ENCODE measurements around the gene LCOR.

The LCOR gene

DNA sequence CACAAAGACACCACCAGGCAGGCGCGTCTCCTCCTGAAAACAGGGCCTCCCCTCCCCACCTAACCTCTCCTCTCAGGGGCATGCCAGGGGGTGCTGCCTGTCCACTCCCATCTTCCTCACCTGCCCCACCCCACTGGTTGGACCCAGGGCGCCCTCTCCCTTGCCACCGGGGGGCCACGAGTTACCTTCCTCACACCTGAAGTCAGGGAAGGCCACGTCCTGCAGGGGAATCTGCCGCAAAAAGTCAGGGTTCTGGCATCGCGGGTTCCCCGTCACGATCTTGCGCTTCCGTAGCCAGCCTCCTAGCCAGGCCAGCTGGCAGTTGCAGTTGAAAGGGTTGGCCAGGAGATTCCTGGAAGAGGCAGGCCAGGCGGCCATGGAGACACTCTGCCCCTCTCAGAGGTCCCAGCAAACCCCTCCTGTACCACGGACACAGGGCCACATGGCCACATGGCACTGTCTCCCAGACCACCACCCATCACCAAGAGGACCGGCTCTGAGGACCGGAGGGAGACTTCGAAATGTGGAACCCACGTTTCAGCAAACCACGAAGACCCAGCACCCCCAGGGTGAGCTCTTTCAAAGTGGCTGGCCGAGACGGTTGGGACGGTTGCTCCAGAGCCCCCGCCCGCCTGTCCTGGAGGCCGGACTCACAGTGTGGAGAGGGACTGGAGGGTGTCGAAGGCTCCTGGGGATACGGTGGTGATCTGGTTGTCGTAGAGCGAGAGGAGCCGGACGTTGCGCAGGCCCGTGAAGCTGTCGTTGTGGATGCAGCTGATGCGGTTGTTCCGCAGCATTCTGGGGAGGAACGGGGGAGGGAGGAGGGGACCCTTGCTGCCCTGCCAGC is 210.8 kb downstream of the LCOR start:
- Mint-ChIP-seq H3K27ac (no peak overlapping the region), H3K9me3 (no peaks in the 10 kb centered on the region), H3K4me3 (no peak overlapping the region), H3K36me3 (no peaks in the 10 kb centered on the region), H3K4me1 (peaks cover 3 to 4% of the 10 kb centered on the region in 2 donors), H3K27me3 (peaks cover 4 to 9% of the 10 kb centered on the region in 2 donors)
- ATAC-seq (replicated peaks) = no peak
- DNase-seq = no peak

DNA sequence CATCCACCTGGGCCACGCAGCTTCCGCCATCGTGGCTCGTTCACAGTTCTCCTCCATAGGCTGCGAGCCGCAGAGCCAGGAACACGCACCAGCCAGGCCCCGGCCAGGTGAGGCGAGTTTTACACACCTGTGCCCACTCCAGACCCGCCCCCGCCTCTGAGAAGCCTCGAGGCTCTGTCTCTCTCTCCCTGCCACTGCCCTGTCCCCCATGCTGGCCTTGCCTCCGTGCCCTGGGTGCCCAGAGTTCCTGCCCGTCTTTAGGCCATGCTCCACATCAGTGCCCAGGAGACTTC is 211.4 kb downstream of the LCOR start:
- no peaks in the 10 kb centered on the region for H3K4me1 Mint-ChIP-seq
- H3K4me3 Mint-ChIP-seq = no peak overlapping the region
- ATAC-seq (replicated peaks) (no peak), DNase-seq (no peak)
- no peaks in the 10 kb centered on the region for H3K36me3 Mint-ChIP-seq
- no peak overlapping the region for H3K27ac Mint-ChIP-seq
- H3K27me3 Mint-ChIP-seq = peaks cover 7 to 11% of the 10 kb centered on the region in 2 donors
- H3K9me3 Mint-ChIP-seq = no peaks in the 10 kb centered on the region

All from stimulated activated naive B cell treated with anti-CD40 and anti-IgM and Interleukin-4, amounts not matched to agents 10 μg/mL and 1 μg/mL and 100 μg/mL, for 72 hours (primary cell).